Astrocyte of the spinal cord (primary cell): ENCODE results near the gene RERE.

Source experiments
- DNase-seq: peaks from one replicate; pipeline ENCODE4 v3.0.0; 2011; ENCODE audit warnings: low read depth, low spot score
- H3K4me3 ChIP-seq: 2 replicates; pipeline ENCODE4 v1.5.1; 2011; ENCODE audit warnings: low read depth, mild to moderate bottlenecking, low read length, moderate library complexity
- CTCF ChIP-seq: IDR thresholded peaks from 2 replicates; pipeline ENCODE4 v1.5.1; 2012; ENCODE audit warnings: low read depth, mild to moderate bottlenecking, low read length, inconsistent platforms
- in situ Hi-C: cut with HindIII; loops from 2 replicates; pipeline ENCODE4 v1.10.0; 2017; ENCODE audit warnings: low sequenced_read_pairs

The RERE gene

GRCh38 chr1:8780405-8780804, 37.0 kb downstream of the RERE start:
- H3K4me3 ChIP-seq, result no peak overlapping the region
- no peak for TF ChIP-seq CTCF
- in situ Hi-C loops, result no loop called here
- no peak for DNase-seq

- in situ Hi-C loops, result no loop called here
Measured at GRCh38 chr1:8777867-8778266, 39.6 kb downstream of the RERE start.

DNA sequence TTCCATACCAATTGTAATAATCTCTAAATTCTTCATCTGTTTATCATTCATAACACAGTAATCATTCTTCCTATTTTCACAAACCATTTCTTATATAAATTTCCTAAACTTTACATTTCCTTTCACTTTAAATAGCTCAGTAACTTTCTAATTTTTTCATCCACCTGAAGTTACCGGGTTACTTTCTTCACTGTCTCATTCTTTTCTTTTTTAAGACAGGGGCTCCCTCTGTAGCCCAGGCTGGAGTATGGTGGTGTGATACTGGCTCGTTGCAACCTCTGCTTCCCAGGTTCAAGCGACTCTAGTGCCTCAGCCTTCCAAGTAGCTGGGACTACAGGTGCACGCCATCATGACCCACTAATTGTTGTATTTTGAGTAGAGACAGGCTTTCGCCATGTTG, 41.3 kb downstream of the RERE start:
- no peak for TF ChIP-seq CTCF
- in situ Hi-C loops, result no loop called here
- H3K4me3 ChIP-seq, result no peak overlapping the region
- DNase-seq, result no peak

More at GRCh38 chr1:8777867-8778266, 39.6 kb downstream of the RERE start:
- no peak overlapping the region for H3K4me3 ChIP-seq
- no peak for DNase-seq
- no peak for TF ChIP-seq CTCF

- no peak overlapping the region for H3K4me3 ChIP-seq
- no peak for TF ChIP-seq CTCF
- no peak for DNase-seq
- in situ Hi-C loops, result no loop called here
Measured at GRCh38 chr1:8767006-8767405, 50.4 kb downstream of the RERE start.

- no peak overlapping the region for H3K4me3 ChIP-seq
- TF ChIP-seq CTCF, result no peak
- in situ Hi-C loops, result no loop called here
- DNase-seq, result no peak
Measured at GRCh38 chr1:8765198-8765597, 52.2 kb downstream of the RERE start.

- in situ Hi-C loops, result no loop called here
- DNase-seq, result no peak
- H3K4me3 ChIP-seq, result no peak overlapping the region
- TF ChIP-seq CTCF, result no peak
Measured at GRCh38 chr1:8764293-8764937, 53.0 kb downstream of the RERE start.
